Fibroblast of skin of left biceps (primary cell): Measurements from ENCODE around the gene AEBP2.
"Not testable (repeated sequence)": the region's sequence is repeated elsewhere in the genome, so short reads cannot be mapped to it uniquely, and the experiment has no call there.

Experiments used
- DNase-seq, 2 experiments: peaks; one replicate each; pipeline ENCODE4 v3.0.0-alpha.2; 2013; ENCODE audit warnings: low read depth in 2 of 2

The AEBP2 gene

GRCh38 chr12:19421503-19422282 lies 17.6 kb upstream of the AEBP2 start:
- no peak for DNase-seq

DNA sequence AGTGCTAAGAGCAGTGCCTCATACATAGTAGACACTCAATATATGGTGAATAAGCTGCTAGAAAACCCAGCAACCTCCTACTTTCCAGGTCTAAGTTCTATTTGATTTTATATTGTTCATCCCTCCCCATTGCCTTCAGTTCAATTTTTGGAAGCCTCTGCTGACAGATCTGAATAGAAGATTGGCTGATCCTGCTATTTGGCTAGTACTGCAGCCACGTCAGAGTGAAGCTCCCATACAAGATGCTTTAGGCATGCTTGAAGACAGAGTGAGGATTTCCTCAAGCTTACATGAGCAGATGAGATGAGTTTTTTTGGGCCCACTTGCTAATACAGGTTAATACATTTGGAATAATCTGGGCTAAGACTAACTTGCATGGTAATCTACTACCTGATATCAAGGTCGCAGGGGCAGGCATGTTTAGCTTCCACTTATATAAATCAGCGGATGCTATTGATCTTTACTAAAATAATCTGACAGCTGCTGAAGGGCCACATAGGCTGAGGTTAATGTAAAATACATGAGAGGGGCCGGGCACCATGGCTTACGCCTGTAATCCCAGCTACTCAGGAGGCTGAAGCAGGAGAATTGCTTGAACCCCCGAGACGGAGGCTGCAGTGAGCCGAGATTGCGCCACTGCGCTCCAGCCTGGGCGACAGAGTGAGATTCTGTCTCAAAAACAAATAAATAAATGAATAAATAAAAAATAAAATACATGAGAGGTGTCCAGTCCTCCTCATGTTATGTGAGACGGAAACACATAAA lies 15.9 kb upstream of the AEBP2 start:
- DNase-seq: no peak

- DNase-seq: no peak
Measured at GRCh38 chr12:19428246-19428645, 11.0 kb upstream of the AEBP2 start.

DNA sequence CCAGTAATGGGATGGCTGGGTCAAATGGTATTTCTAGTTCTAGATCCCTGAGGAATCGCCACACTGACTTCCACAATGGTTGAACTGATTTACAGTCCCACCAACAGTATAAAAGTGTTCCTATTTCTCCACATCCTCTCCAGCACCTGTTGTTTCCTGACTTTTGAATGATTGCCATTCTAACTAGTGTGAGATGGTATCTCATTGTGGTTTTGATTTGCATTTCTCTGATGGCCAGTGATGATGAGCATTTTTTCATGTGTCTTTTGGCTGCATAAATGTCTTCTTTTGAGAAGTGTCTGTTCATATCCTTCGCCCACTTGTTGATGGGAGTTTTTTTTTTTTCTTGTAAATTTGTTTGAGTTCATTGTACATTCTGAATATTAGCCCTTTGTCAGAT lies 9.8 kb upstream of the AEBP2 start:
- DNase-seq: not testable (repeated sequence)

DNA sequence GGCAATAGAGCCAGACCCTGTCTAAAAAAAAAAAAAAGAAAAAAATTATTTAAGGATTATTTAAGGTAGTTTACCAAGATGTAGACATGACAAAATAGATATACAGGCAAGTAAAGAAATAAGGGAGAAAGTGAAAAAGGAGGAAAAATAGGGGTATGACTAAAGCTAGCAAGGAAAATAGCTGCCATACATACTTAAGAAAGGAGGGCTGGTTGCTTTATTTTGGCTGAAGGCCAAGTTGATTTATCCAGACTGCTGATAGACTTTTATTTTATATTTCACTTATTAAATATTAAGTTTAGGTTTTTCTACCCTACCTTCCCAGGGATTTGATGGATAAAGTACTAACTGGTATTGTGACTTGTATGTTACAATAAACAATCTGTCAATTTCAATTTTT lies 8.3 kb upstream of the AEBP2 start:
- no peak for DNase-seq

DNA sequence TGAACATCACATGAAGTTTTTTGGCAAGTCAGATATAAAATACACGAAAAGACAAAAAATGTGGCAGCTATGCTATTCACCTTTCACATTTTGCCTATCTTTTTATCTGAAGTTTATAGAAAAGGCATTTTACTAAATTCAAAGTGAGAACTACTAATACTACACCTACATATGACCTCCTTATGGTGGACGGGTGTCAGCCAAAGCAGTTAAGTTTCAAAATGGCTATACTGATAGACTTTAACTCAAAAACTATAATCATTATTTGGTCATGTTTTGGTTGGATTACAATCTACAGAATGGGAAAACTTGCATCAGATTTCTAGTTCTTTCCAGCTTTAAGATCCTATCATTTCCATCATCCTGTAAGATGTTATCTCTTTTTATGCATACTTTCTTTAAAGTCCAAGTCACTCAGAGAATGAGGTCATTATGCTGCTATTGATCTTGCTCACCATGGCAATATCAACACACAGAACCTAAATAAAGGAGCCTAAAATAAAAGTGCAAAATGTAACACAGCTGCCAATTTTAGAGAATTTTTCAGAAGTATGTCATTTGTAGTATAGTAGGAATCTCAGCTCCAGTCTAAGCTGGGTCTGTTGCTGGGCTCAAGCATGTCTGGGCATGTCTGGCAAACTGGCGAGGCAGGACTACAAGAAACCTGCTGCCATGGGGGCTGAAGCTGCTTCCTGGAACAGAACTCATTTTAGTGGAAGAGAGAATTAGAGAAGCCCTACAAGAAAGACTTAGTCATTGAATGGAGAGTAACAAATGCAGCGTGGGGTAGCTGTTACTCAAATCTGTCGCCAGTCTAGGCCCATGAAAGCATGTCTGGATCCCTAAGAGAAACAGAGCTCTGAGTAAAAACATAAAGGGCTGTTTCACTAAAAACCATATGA lies 7.6 kb upstream of the AEBP2 start:
- peak; percentile 75 to 81 for DNase-seq

DNA sequence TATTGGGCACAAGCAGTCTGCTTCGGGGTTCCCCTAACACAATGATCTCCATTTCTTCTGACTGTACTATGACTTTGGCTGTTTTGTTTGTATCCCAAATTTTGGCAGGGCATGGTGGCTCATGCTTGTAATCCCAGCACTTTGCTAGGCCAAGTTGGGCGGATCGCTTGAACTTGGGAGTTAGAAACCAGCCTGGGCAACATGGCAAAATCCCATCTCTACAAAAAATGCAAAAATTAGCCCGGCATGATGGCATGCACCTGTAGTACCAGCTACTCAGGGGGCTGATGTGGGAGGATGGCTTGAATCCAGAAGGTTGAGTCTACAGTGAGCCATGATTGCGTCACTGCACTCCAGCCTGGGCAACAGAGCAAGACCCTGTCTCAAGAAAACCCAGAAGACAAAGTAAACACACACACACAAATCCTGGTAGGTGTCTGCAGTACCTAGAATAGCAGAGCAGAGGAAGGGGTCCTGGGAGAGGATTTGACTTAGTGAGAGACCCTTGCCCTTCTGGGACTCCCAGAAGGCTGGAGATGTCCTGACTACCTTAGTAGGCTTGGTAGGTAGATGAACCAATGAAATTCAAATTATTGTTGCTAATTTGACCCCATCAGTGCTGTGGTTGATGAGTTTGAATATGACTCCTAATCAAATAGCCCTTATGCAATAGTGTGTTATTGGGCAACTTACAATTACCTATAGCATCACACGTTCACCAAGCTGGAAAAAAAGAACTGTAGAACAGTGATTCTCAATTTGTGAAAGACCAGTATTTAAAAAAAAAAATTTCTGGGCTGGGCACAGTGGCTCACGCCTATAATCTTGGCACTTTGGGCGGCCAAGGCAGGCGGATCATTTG lies 6.8 kb upstream of the AEBP2 start:
- DNase-seq: no peak

DNA sequence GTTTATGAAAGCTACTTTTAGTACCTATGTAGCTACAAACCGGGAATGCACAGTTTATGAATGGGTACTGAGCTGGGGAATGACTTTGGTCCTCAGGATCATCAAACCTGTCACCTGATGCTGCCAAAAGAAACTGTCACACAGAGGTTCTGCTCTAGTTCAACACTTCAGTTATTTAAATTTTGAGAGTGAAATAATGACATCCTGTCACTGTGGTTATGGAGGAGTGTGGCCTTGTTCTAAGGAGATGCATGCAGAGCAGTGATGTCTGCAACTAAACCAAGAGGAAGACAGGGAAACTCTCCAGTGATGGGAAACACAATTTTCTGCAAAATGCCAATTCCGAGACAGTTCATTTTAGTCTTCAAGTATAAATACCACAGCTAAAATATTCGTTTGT lies 4.8 kb upstream of the AEBP2 start:
- no peak for DNase-seq

DNA sequence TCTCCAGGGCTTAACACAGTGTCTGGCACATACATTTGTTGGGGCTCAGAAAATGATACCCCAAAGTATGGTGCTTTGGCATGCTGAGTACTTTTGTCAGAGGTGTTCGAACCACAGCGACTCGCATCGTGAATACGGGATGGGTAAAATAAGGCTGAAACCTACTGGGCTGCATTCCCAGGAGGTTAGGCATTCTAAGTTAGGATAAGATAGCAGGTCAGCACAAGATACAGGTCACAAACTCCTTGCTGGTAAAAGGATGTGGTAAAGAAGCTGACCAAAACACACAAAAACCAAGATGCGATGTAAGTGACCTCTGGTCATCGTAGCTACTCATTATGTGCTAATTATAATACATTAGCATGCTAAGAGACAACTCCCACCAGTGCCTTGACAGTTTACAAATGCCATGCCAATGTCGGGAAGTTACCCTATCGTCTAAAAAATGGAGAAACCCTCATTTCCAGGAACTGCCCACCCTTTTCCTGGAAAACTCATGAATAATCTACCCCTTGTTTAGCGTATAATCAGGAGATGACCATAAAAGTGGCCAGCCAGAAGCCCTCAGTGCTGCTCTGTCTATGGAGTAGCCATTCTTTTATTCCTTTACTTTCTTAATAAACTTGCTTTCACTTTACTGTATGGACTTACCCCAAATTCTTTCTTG lies 3.3 kb upstream of the AEBP2 start:
- no peak for DNase-seq

GRCh38 chr12:19436931-19437330 lies 2.4 kb upstream of the AEBP2 start:
- no peak for DNase-seq

- DNase-seq: no peak
Measured at GRCh38 chr12:19437996-19438395, 1.3 kb upstream of the AEBP2 start.

GRCh38 chr12:19440019-19440858 lies 947 bp downstream of the AEBP2 start:
- no peak for DNase-seq

DNA sequence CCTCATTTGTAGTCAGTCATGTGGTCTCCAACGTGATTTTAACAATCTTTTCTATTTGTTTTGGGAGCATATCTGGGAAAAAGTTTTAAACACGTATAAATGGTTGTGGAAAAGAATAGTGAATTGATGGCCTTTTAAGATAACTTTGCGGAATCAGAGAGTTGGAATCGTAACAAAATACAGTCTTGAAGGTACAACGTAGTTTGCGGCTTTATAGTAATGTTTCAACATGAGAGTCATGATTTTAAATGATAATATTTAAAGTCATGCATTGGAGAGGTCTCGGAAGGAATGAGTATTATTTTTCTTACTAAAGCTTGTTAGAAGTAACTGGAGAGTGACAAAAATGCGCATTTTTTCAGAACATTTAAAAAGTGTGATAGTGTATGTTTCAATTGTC lies 1.6 kb downstream of the AEBP2 start:
- no peak for DNase-seq

DNA sequence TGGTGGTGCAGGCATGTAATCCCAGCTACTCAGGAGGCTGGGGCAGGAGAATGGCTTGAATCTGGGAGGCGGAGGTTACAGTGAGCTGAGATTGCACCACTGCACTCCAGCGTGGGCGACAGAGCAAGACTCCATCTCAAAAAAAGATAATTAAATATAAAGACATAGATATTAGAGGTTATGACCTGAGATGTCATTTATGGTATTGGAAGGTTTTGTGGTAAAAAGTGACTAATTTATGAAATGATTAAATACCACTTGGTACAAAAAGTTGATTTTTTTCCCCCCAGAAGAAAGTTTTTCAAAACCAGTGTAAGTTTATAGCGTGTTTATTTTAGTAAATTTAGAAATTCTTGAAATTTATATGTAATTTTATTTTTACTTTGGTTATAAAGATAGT lies 4.3 kb downstream of the AEBP2 start:
- DNase-seq: no peak

GRCh38 chr12:19444097-19444496 lies 4.8 kb downstream of the AEBP2 start:
- DNase-seq: no peak

GRCh38 chr12:19447386-19447785 lies 8.1 kb downstream of the AEBP2 start:
- DNase-seq: no peak

GRCh38 chr12:19449814-19450213 lies 10.5 kb downstream of the AEBP2 start:
- DNase-seq: no peak

GRCh38 chr12:19450362-19450761 lies 11.1 kb downstream of the AEBP2 start:
- no peak for DNase-seq

DNA sequence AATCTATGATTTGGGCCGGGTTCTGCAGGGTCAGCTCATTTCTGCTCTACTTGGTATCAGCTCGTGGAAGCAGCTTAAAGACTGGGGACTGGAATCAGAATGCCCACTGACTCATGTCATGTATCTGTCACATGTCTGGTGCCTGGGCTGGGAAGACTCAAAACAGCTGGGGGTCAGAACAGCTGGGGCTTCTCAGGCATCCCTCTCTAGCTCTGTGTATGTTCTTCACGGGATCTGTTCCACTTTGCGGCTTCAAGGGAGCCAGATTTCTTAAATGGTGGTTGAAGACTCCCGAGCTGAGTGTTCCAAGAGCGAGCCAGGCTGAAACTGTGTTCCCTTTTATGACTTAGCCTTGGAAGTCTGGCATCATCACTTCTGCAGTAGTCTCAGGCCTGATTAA lies 11.9 kb downstream of the AEBP2 start:
- no peak for DNase-seq

DNA sequence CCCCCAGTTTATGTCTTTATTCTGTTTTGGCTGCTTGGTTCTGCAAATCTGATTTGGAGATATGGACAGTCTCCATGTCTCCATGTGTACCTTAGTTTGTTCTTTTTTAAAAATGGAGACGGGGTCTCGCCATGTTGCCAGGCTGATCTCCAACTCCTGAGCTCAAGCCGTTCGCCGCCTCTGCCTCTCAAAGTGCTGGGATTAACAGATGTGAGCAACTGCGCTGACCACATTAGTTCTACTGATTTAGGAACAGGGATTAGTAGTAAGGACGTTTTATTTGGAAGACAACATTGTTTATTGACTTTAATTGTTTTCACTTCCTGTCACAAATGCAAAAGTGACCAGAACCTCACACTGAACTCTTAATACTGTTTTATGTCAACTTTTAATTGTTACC lies 14.7 kb downstream of the AEBP2 start:
- DNase-seq: no peak
